HG02588 (cell line): ENCODE results near the gene MACROH2A1.

ENCODE experiments used
- ATAC-seq: cut with Tn5 transposase; IDR thresholded peaks from one replicate; pipeline ENCODE4 v1.9.1; 2021; ENCODE audit warnings: mild to moderate bottlenecking, moderate library complexity; ENCODE audit not compliant: unreplicated experiment

Gene MACROH2A1

DNA sequence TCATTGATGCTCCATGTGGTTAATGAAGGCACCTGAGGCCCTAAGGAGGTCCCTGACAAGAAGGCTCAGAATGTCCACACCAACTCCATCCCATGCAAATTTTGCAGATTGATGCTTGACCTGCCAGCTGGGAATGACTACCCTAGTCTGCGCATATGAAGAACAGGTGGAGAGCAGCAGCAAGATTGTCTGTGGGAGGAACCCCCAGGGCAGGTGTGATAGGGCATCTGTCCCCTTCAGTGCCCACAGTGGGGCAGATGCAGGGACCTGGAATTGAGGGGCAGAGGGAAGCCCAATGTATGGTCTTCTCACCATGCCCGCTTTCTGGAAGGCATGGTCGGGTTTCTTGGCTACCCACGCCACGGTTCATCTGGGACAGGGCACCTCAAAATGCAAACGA lies 79.6 kb downstream of the MACROH2A1 start:
- ATAC-seq: no peak

- ATAC-seq: no peak
Observed at GRCh38 chr5:135318924-135319323, 80.1 kb downstream of the MACROH2A1 start.

DNA sequence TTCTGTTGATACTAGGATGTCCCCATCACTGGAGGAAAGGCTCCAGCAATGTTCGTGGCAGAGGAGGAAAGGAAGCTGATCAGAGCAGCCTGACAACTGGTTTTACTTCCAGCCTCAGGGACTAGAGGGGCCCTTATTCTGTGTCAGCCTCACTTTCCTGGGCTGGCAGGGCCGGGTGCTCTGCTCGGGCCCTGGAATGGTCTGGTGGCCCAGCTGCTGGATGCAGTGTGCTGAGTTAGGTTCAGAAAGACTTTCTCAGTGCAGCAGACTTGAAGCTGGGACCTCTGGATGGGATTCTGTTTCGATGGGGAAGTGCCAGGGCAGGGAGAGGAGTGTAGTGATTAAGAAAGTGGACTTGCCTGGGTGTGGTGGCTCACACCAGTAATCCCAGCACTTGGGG lies 81.0 kb downstream of the MACROH2A1 start:
- no peak for ATAC-seq

- ATAC-seq: no peak
Observed at GRCh38 chr5:135317286-135317685, 81.7 kb downstream of the MACROH2A1 start.

DNA sequence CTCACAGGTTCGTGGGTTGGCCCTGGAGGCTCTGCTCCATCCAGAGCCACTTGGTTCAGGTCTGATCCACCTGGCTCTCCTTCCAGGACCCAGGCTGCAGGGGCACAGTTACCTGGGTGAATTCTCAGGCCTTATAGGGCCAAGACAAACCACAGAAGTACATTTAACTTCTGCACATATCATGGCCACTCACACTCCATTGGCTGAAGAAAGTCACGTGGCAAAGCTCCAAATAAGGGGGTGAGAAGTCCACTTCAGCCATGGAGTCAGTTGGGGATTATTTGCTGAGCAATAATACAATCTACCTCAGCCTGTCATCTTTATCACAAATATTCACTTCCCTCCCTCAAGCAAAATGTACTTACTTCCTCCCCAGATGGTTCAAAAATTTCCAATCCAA lies 83.6 kb downstream of the MACROH2A1 start:
- ATAC-seq: no peak

DNA sequence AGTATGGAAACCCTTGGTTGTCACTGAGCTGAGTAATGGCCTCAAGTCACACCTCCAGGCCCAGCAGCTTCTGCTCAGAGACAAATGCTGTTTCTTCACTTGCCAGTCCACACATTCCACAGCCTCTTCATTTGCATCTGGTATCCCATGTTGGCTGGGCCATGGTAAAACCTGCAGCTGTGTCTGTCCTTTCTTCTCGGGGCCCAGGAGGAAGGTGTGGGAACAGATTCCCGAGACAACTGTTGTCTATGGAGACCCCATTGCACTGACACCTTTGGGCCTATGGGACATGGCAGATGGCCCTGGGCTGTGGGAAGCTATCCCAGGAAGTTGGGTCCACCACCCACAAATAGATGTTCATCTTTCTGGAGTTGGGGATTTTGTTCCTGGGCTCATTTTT lies 85.1 kb downstream of the MACROH2A1 start:
- ATAC-seq: no peak

GRCh38 chr5:135313405-135313804 lies 85.6 kb downstream of the MACROH2A1 start:
- no peak for ATAC-seq

- ATAC-seq: no peak
Observed at GRCh38 chr5:135312255-135312935, 86.6 kb downstream of the MACROH2A1 start.

DNA sequence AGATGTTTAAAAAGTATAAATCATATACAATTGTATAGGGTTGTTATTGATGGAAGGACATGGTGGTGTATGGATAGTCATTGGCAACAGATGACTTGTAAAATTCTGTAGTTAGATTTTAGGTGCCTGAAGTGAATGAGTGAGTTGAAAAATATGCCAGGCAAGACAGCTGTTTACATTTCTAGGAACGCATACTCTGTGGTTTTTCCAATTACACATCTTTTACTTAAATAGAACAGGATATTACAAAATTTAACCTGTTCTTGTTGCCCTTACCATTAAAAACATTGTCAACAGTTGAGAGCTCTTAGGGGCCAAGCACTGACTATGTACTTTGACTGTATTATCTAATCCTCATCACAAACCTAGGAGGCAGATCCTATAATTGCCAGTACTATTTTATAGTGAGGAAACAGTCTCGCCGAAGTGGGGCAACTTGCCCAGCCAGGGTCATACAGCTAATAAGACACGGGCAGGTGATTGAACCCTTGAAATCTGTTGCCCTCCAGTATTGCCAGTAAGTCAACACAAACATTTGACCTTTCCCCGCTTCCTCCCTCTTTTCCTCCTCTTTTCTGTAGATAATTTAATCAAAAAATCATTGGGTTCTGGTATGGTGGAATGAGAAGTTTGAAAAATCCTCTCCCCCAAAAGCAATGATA lies 88.6 kb downstream of the MACROH2A1 start:
- ATAC-seq: no peak

DNA sequence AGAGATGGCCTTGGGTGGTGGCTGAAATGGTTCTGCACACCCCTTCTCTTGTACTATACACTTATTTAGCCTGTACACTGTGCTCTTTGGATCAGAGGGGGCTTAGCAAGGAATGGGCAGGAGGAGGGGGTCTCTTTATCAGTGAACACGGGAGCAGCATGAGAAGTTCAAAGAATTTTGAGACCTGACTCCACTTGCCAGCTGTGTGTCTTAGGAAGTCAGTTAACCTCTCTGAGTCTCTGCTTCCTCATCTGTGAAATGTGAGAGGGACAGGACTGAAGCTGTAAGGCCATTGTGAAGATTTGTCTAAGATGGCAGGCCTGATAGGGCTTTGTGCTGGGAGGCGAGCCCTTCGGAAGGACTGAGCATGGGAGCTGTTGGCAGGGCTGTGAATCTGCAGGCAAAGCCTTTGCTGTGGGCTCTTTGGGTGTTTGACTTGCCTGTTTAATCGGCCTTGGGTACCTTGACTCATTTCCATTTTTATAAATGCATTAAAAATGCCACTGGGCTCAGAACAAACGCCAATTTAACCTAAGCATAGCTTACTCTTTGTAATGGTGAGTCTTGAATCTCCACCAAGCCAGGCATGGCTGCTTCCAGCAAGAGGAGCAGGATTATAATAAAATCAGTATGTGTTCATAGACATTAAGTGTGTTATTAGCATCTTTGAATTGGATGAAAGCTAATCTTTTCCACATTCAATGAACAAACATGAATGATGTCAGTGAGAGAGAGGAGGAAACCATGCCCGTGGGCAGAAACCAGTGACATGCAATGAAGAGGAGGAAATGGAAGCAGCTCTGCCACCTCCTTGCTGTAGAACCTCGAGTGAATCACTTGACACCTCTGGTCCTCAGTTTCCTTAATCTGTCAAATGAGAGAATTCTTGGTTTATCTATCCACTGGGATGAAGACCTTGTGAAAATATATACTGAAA lies 89.4 kb downstream of the MACROH2A1 start:
- ATAC-seq: no peak

DNA sequence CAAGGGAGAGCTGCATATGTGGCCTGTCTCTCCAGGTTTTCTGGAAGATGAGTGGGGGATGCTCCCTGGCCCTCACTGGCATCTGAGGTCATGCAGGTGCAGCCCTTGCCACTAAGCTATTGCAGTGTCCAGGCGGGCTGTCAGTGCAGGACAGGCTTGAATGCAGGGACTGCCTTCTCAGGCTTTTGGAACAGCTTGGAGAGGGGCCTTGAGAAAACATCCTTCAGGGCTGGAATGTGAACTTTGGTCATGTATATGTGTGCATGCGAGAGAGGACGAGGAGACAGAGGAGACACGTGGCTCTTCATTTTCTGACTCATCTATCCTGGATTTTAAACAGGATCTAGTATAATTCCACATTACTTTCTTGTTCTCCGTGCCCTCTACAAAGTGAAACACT lies 90.3 kb downstream of the MACROH2A1 start:
- no peak for ATAC-seq

DNA sequence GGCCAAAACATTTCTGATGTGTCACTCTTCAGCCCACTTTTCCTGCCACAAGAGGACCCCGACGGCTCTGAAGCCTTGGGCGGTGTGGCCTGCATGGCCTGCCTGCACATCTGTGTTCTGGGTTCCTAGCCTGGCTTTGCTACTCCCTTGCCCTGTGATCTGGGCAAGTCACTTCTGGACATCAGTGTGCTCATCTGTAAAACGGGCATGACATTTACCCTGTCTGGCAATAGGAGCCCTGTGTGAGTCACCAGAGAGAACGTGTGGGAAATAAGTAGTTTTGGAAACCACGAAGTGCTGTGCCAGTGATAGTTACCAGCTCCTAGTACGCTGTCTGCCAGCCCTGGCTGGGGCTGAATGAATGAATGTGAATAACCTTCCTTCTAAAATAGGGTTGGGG lies 90.8 kb downstream of the MACROH2A1 start:
- ATAC-seq: no peak

DNA sequence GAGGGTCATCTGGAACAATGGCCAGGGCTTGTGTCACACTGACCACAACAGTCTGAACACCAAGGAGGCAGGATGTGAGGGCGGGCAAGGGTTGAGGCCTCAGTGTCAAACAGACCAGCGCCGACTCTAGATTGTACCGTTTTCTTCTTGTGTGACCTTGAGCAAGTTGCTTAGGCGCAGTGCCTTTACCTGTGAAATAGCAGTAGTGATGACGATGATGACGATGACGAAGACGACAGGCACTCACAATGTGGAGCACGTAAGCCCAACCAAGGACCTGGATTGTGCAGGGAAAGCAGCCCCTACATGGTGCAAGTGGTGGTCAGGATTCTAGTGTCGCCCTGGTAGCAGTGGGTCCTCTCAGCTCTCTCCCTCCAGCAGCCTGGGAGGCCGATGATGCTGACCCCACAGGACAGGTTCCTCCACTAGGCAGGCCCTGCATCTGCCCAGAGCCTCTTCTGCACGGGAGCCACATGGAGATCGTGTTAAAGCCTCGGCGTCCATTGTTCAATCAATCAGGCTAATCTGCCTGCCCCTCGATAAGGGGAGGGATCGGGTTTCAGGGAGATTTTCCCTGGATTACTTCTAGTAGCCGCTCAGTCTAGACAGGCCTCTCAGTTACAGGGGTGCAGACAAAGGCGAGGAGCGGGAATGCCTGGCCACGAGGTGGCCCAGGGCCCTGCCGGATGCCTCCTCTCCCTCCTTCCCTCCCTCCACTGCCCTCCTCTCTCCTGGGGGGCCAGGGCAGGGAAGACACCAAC lies 91.7 kb downstream of the MACROH2A1 start:
- ATAC-seq: no peak

DNA sequence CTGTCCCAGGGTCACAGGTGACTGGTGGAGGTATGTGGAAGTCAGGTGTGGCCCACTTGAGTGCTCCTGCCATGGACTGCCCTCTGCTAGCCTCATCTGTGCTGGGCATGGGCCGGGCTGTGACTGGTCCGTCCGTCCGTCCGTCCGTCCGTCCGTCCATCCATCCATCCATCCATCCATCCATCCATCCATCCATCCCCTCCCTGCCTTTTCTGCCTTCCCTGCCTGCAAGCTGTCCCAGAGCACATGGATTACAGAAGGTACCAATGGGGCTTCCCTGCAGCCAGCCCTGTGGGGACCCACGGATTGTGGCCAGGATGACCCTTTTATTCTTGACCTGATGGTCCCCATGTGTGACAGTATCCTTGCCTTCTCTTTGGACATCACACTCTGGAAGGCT lies 92.5 kb downstream of the MACROH2A1 start:
- ATAC-seq: no peak

- no peak for ATAC-seq
Observed at GRCh38 chr5:135304352-135305221, 94.4 kb downstream of the MACROH2A1 start.

DNA sequence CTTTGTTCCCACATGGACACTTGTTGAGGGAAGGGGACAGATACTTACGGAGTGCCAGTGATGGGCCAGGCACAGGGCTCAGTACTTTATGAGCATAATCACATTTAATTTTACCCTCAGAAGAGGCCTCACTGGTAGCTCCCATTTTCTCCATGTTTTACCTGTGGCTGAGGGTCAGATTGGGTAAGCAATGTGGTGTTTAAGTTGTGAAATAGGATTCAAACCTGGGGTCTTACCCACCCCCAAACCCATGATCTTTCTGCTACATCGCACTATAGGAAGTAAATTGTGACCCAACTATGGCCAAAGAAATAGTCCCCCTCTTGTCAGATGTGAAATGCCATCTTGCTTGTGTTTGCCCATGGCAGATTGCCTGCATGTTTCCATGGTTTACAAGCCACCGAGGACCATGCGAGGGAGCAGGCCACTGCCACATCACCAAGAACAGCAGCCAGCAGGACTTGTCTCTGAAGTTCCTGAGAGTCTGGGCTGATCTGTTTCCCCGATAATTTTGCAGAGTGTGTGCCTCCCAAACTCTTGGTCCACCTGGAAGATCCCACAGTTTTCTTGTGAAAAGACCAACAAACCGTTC lies 95.4 kb downstream of the MACROH2A1 start:
- no peak for ATAC-seq

DNA sequence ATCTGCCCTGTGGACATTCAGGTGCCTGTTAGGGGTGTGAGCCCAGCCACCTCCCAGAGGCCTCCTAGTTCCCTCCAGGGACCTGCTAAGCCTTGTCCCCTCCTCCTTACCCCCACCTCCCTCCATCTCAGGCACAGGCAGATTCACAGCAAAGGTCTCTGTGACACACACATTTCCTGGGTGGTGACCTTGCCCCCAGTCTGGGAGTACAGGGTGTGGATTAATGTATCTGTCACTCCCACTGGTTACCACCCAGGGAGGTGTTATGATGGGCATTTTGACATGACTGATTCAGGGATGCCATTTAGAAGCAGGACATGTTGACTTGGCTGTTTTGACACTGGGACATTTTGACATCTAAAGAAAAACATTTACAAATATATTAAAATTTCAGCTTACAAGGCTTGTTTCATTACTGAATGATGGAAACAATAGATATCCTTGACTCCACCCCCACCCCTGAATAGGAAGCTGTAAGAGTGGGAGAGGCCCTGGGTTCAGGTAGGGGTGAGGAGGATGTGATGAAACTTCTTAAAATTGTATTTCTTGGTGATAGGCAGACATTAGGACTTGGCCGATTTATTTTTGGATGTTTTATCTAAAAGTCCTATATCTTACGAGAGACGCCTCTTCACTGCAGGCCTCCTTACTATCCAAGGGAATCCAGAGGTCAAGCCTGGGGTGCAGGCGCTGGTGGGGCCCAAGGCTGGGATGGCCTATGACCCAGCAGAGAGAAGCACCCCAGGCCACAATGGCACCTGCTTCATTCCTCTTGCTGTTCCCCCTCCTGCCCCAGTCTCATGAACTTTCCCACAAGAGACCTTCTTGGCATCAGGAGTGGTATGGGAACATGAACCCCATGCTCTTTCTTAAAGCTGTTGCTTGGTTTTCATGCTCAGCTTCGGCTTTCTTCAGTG lies 101.9 kb downstream of the MACROH2A1 start:
- ATAC-seq: no peak

GRCh38 chr5:135295852-135296251 lies 103.2 kb downstream of the MACROH2A1 start:
- ATAC-seq: no peak

- ATAC-seq: no peak
Observed at GRCh38 chr5:135294793-135295192, 104.2 kb downstream of the MACROH2A1 start.
